BLaER1 (cell line): Measurements from ENCODE around the gene IQSEC1.

Source experiments
- H3K27ac ChIP-seq: shearing (Covaris generic); formaldehyde crosslinking; 2 replicates; pipeline ENCODE4 v1.8.1; 2022
- H3K27me3 ChIP-seq: shearing (Covaris generic); formaldehyde crosslinking; 2 replicates; pipeline ENCODE4 v1.8.1; 2022
- H3K36me3 ChIP-seq: shearing (Covaris generic); formaldehyde crosslinking; 2 replicates; pipeline ENCODE4 v1.8.1; 2022
- H3K4me1 ChIP-seq: shearing (Covaris generic); formaldehyde crosslinking; 2 replicates; pipeline ENCODE4 v1.8.1; 2022
- H3K4me2 ChIP-seq: shearing (Covaris generic); formaldehyde crosslinking; 2 replicates; pipeline ENCODE4 v1.8.1; 2022
- H3K4me3 ChIP-seq: shearing (Covaris generic); formaldehyde crosslinking; 2 replicates; pipeline ENCODE4 v1.8.1; 2022
- H3K9ac ChIP-seq: shearing (Covaris generic); formaldehyde crosslinking; 2 replicates; pipeline ENCODE4 v1.8.1; 2022
- H3K9me3 ChIP-seq: shearing (Covaris generic); formaldehyde crosslinking; 2 replicates; pipeline ENCODE4 v1.8.1; 2022
- H4K20me1 ChIP-seq: shearing (Covaris generic); formaldehyde crosslinking; 2 replicates; pipeline ENCODE4 v1.8.1; 2022
- Cebpa-rat ChIP-seq: shearing (Covaris generic); IDR thresholded peaks from 2 replicates; pipeline ENCODE4 v1.8.1; 2022

Gene IQSEC1

GRCh38 chr3:13053893-13054292, 19.3 kb downstream of the IQSEC1 start:
- Histone ChIP-seq H3K27ac (peak overlapping the region; percentile 33), H3K36me3 (peaks cover 21% of the 10 kb centered on the region; the same call in 1 of the 2 replicates), H3K4me2 (peak overlapping the region; percentile 96), H3K9me3 (no peaks in the 10 kb centered on the region), H3K4me1 (peaks cover 99% of the 10 kb centered on the region), H3K9ac (peak overlapping the region; percentile 20; the same call in 1 of the 2 replicates), H3K4me3 (no peak overlapping the region), H3K27me3 (no peaks in the 10 kb centered on the region), H4K20me1 (peaks cover 98% of the 10 kb centered on the region)
- no peak for TF ChIP-seq Cebpa-rat

- H4K20me1 ChIP-seq = peaks cover 98% of the 10 kb centered on the region
- no peaks in the 10 kb centered on the region for H3K27me3 ChIP-seq
- H3K4me1 ChIP-seq = peaks cover 99% of the 10 kb centered on the region
- TF ChIP-seq Cebpa-rat = no peak
- H3K27ac ChIP-seq = peak overlapping the region; percentile 33
- H3K4me3 ChIP-seq = no peak overlapping the region
- no peaks in the 10 kb centered on the region for H3K9me3 ChIP-seq
- H3K4me2 ChIP-seq = peak overlapping the region; percentile 96
- peaks cover 16% of the 10 kb centered on the region; the same call in 1 of the 2 replicates for H3K36me3 ChIP-seq
- peak overlapping the region; percentile 20; the same call in 1 of the 2 replicates for H3K9ac ChIP-seq
Measured at GRCh38 chr3:13053420-13053819, 19.8 kb downstream of the IQSEC1 start.

- TF ChIP-seq Cebpa-rat = no peak
- peaks cover 98% of the 10 kb centered on the region for H4K20me1 ChIP-seq
- H3K4me3 ChIP-seq = no peak overlapping the region
- peak overlapping the region; percentile 78 for H3K27ac ChIP-seq
- no peaks in the 10 kb centered on the region for H3K27me3 ChIP-seq
- peaks cover 14% of the 10 kb centered on the region; the same call in 1 of the 2 replicates for H3K36me3 ChIP-seq
- H3K4me2 ChIP-seq = peak overlapping the region; percentile 96
- H3K9ac ChIP-seq = peak overlapping the region; percentile 58; the same call in 1 of the 2 replicates
- peaks cover 99% of the 10 kb centered on the region for H3K4me1 ChIP-seq
- H3K9me3 ChIP-seq = no peaks in the 10 kb centered on the region
Measured at GRCh38 chr3:13052191-13052820, 20.9 kb downstream of the IQSEC1 start.

GRCh38 chr3:13051581-13051980, 21.6 kb downstream of the IQSEC1 start:
- H3K4me3 ChIP-seq = no peak overlapping the region
- peak overlapping the region; percentile 78 for H3K27ac ChIP-seq
- no peak for TF ChIP-seq Cebpa-rat
- H3K27me3 ChIP-seq = no peaks in the 10 kb centered on the region
- H4K20me1 ChIP-seq = peaks cover 93% of the 10 kb centered on the region
- peak overlapping the region; percentile 58; the same call in 1 of the 2 replicates for H3K9ac ChIP-seq
- no peaks in the 10 kb centered on the region for H3K9me3 ChIP-seq
- peak overlapping the region; percentile 96 for H3K4me2 ChIP-seq
- peaks cover 14% of the 10 kb centered on the region; the same call in 1 of the 2 replicates for H3K36me3 ChIP-seq
- H3K4me1 ChIP-seq = peaks cover 100% of the 10 kb centered on the region

- H3K36me3 ChIP-seq = peaks cover 13% of the 10 kb centered on the region; the same call in 1 of the 2 replicates
- no peak overlapping the region for H3K4me3 ChIP-seq
- no peak for TF ChIP-seq Cebpa-rat
- H4K20me1 ChIP-seq = peaks cover 89% of the 10 kb centered on the region
- H3K9me3 ChIP-seq = no peaks in the 10 kb centered on the region
- peak overlapping the region; percentile 78 for H3K27ac ChIP-seq
- no peaks in the 10 kb centered on the region for H3K27me3 ChIP-seq
- H3K9ac ChIP-seq = peak overlapping the region; percentile 58
- peaks cover 99% of the 10 kb centered on the region for H3K4me1 ChIP-seq
- H3K4me2 ChIP-seq = peak overlapping the region; percentile 96
Measured at GRCh38 chr3:13051066-13051465, 22.2 kb downstream of the IQSEC1 start.

- H3K36me3 ChIP-seq = peaks cover 6% of the 10 kb centered on the region; the same call in 1 of the 2 replicates
- no peak overlapping the region for H3K4me3 ChIP-seq
- H3K9me3 ChIP-seq = no peaks in the 10 kb centered on the region
- peaks cover 99% of the 10 kb centered on the region for H3K4me1 ChIP-seq
- peaks cover 89% of the 10 kb centered on the region for H4K20me1 ChIP-seq
- peak overlapping the region; percentile 96 for H3K4me2 ChIP-seq
- no peak for TF ChIP-seq Cebpa-rat
- peak overlapping the region; percentile 42 for H3K27ac ChIP-seq
- no peaks in the 10 kb centered on the region for H3K27me3 ChIP-seq
- H3K9ac ChIP-seq = no peak overlapping the region; the same call in 1 of the 2 replicates
Measured at GRCh38 chr3:13050446-13050845, 22.8 kb downstream of the IQSEC1 start.

- TF ChIP-seq Cebpa-rat = no peak
- Histone ChIP-seq H3K27ac (peak overlapping the region; percentile 90), H3K4me2 (peak overlapping the region; percentile 96), H3K36me3 (no peaks in the 10 kb centered on the region), H3K4me3 (no peak overlapping the region), H3K9me3 (no peaks in the 10 kb centered on the region), H3K9ac (0 out of 2 replicates have a peak overlapping the region, but pooled peaks have one; percentile 71), H3K27me3 (no peaks in the 10 kb centered on the region), H4K20me1 (peaks cover 85% of the 10 kb centered on the region), H3K4me1 (peaks cover 99% of the 10 kb centered on the region)
Measured at GRCh38 chr3:13049400-13049799, 23.8 kb downstream of the IQSEC1 start.

GRCh38 chr3:13047296-13048165, 25.7 kb downstream of the IQSEC1 start:
- Histone ChIP-seq H3K27ac (peak overlapping the region; percentile 90), H3K4me1 (peaks cover 99% of the 10 kb centered on the region), H3K27me3 (no peaks in the 10 kb centered on the region), H4K20me1 (peaks cover 71% of the 10 kb centered on the region), H3K36me3 (0 out of 2 replicates have a peak, but pooled peaks cover under 1% of the 10 kb centered on the region), H3K9ac (peak overlapping the region; percentile 71), H3K4me2 (peak overlapping the region; percentile 96), H3K9me3 (no peaks in the 10 kb centered on the region), H3K4me3 (peak overlapping the region; percentile 53)
- TF ChIP-seq Cebpa-rat = no peak

GRCh38 chr3:13046569-13047274, 26.5 kb downstream of the IQSEC1 start:
- H4K20me1 ChIP-seq = peaks cover 71% of the 10 kb centered on the region
- peak overlapping the region; percentile 71 for H3K9ac ChIP-seq
- TF ChIP-seq Cebpa-rat = no peak
- peak overlapping the region; percentile 90 for H3K27ac ChIP-seq
- peaks cover 9% of the 10 kb centered on the region; the same call in 1 of the 2 replicates for H3K36me3 ChIP-seq
- H3K4me1 ChIP-seq = peaks cover 99% of the 10 kb centered on the region
- H3K4me3 ChIP-seq = peak overlapping the region; percentile 53
- no peaks in the 10 kb centered on the region for H3K9me3 ChIP-seq
- H3K4me2 ChIP-seq = peak overlapping the region; percentile 96
- no peaks in the 10 kb centered on the region for H3K27me3 ChIP-seq
